IMR-90 (cell line): ENCODE results near the gene SLC39A8. TPM values are rescaled to one million over a fixed set of nuclear protein-coding genes. Genes with fewer than 3 reads are reported as not detected.

ENCODE experiments used
- ATAC-seq: fragments of 200-7000 bp; cut with Tn5 transposase; 2 replicates; pipeline ENCODE4 v1.9.1; 2020; ENCODE audit warnings: low read depth, mild to moderate bottlenecking, moderate library complexity
- BruUV-seq: library from RNA; stranded (reverse); fragments of 400-500 nt; replicated peaks from 2 replicates; lab custom pipeline; 2021; lab: Mats Ljungman, UMichigan
- CTCF ChIA-PET: fragments of 300-600 bp; formaldehyde crosslinking; extraction: SDS; loops from one replicate; lab custom pipeline; 2021; ENCODE audit warnings: antibody characterized with exemption; lab: Yijun Ruan, JAX
- POLR2A ChIA-PET: fragments of 300-600 bp; sonication (Branson Sonifier 250); formaldehyde crosslinking; loops from one replicate; lab custom pipeline; 2022; ENCODE audit warnings: antibody characterized with exemption; ENCODE audit not compliant: unreplicated experiment; lab: Charles Lee
- DNase-seq: peaks from one replicate; pipeline ENCODE4 v3.0.0; 2013
- H2AFZ ChIP-seq: replicated peaks from 2 replicates; pipeline ENCODE3; 2013; ENCODE audit warnings: low read length, mild to moderate bottlenecking; ENCODE audit not compliant: poor library complexity
- H2AK5ac ChIP-seq: 2 replicates; pipeline ENCODE4 v1.6.1; 2013; ENCODE audit warnings: low read depth, low read length, inconsistent platforms
- H2AK9ac ChIP-seq: replicated peaks from 2 replicates; pipeline ENCODE3; 2013; ENCODE audit warnings: mild to moderate bottlenecking, low read depth, low read length, moderate library complexity; ENCODE audit not compliant: poor library complexity
- H2BK120ac ChIP-seq: 2 replicates; pipeline ENCODE4 v1.6.1; 2013; ENCODE audit warnings: low read depth, low read length, inconsistent platforms
- H2BK15ac ChIP-seq: 3 replicates; pipeline ENCODE4 v1.6.1; 2013; ENCODE audit warnings: low read depth, low read length, inconsistent platforms
- H2BK20ac ChIP-seq: 2 replicates; pipeline ENCODE4 v1.6.1; 2013; ENCODE audit warnings: low read depth, mild to moderate bottlenecking, inconsistent platforms, low read length, moderate library complexity
- H2BK5ac ChIP-seq: 2 replicates; pipeline ENCODE4 v1.6.1; 2013; ENCODE audit warnings: mild to moderate bottlenecking, low read depth, low read length, inconsistent platforms; ENCODE audit not compliant: poor library complexity, severe bottlenecking
- H3K14ac ChIP-seq: replicated peaks from 2 replicates; pipeline ENCODE4 v1.6.1; 2013; ENCODE audit warnings: low read depth, low read length, inconsistent platforms
- H3K18ac ChIP-seq: 2 replicates; pipeline ENCODE4 v1.6.1; 2013; ENCODE audit warnings: low read depth, low read length, control low read depth
- H3K23ac ChIP-seq: 2 replicates; pipeline ENCODE4 v1.6.1; 2013; ENCODE audit warnings: low read depth, low read length, inconsistent platforms
- H3K27ac ChIP-seq: 2 replicates; pipeline ENCODE4 v1.5.1; 2013; ENCODE audit warnings: mild to moderate bottlenecking, control low read depth, low read length; ENCODE audit not compliant: insufficient read depth
- H3K27me3 ChIP-seq: 2 replicates; pipeline ENCODE4 v1.6.1; 2013; ENCODE audit warnings: low read length; ENCODE audit not compliant: control insufficient read depth, insufficient read depth
- H3K36me3 ChIP-seq: 2 replicates; pipeline ENCODE4 v1.6.1; 2013; ENCODE audit warnings: low read length, mixed read lengths; ENCODE audit not compliant: control insufficient read depth, insufficient read depth
- H3K4ac ChIP-seq: 2 replicates; pipeline ENCODE4 v1.6.1; 2013; ENCODE audit warnings: low read depth, low read length, inconsistent platforms
- H3K4me1 ChIP-seq: 2 replicates; pipeline ENCODE4 v1.6.1; 2013; ENCODE audit warnings: low read length, mixed read lengths; ENCODE audit not compliant: control insufficient read depth, insufficient read depth
- H3K4me2 ChIP-seq: 2 replicates; pipeline ENCODE4 v1.6.1; 2013; ENCODE audit warnings: low read depth, mild to moderate bottlenecking, control low read depth, low read length, moderate library complexity
- H3K4me3 ChIP-seq: 2 replicates; pipeline ENCODE4 v1.5.1; 2013; ENCODE audit warnings: low read depth, mild to moderate bottlenecking, control low read depth, low read length, moderate library complexity; ENCODE audit not compliant: insufficient read depth
- H3K56ac ChIP-seq: 2 replicates; pipeline ENCODE4 v1.6.1; 2013; ENCODE audit warnings: low read length, inconsistent platforms; ENCODE audit not compliant: insufficient read depth; ENCODE audit errors: extremely low read depth
- H3K79me1 ChIP-seq, 2 experiments: 2 replicates each; pipeline ENCODE4 v1.6.1; 2013; ENCODE audit warnings: low read length in 2 of 2, inconsistent platforms in 1 of 2, low read depth in 1 of 2
- H3K9ac ChIP-seq: 2 replicates; pipeline ENCODE4 v1.6.1; 2013; ENCODE audit warnings: low read depth, low read length, control low read depth
- H3K9me1 ChIP-seq: 2 replicates; pipeline ENCODE4 v1.6.1; 2013; ENCODE audit warnings: low read length, inconsistent platforms; ENCODE audit not compliant: insufficient read depth
- H3K9me3 ChIP-seq: 2 replicates; pipeline ENCODE4 v1.6.1; 2013; ENCODE audit warnings: low read length; ENCODE audit not compliant: control insufficient read depth, insufficient read depth
- H4K20me1 ChIP-seq: 2 replicates; pipeline ENCODE4 v1.6.1; 2013; ENCODE audit warnings: low read length, inconsistent platforms; ENCODE audit not compliant: insufficient read depth
- H4K5ac ChIP-seq: 2 replicates; pipeline ENCODE4 v1.6.1; 2013; ENCODE audit warnings: mild to moderate bottlenecking, low read depth, low read length, control low read depth
- H4K8ac ChIP-seq, 2 experiments: 2 replicates each; pipeline ENCODE4 v1.6.1; 2013; ENCODE audit warnings: low read depth in 2 of 2, low read length in 2 of 2, control low read depth in 1 of 2, inconsistent platforms in 1 of 2
- H4K91ac ChIP-seq: 2 replicates; pipeline ENCODE4 v1.6.1; 2013; ENCODE audit warnings: low read depth, low read length, inconsistent platforms; ENCODE audit not compliant: insufficient read depth
- CHD1 ChIP-seq: IDR thresholded peaks from 2 replicates; pipeline ENCODE4 v1.6.1; 2012; ENCODE audit warnings: low read depth, low read length, improper control_type of control experiment
- NFE2L2 ChIP-seq: fragments of 150-350 bp; IDR thresholded peaks from 2 replicates; pipeline ENCODE4 v1.6.1; 2016; ENCODE audit warnings: low read depth, mild to moderate bottlenecking, low read length
- RCOR1 ChIP-seq: IDR thresholded peaks from 2 replicates; pipeline ENCODE4 v1.6.1; 2012; ENCODE audit warnings: mild to moderate bottlenecking, low read length, improper control_type of control experiment; ENCODE audit not compliant: insufficient replicate concordance
- RFX5 ChIP-seq: IDR thresholded peaks from 2 replicates; pipeline ENCODE4 v1.8.0; 2012; ENCODE audit warnings: low read depth, mild to moderate bottlenecking, low read length, moderate library complexity
- SMC3 ChIP-seq: fragments of 150-350 bp; IDR thresholded peaks from 2 replicates; pipeline ENCODE4 v1.6.1; 2016; ENCODE audit warnings: low read depth, mild to moderate bottlenecking, antibody characterized with exemption, low read length, moderate library complexity
- WGBS, 2 experiments: methylation state at CpG; one replicate each; pipeline versions ENCODE4 v1.1.5 to v1.1.7; 2013; ENCODE audit warnings: missing lambda C conversion rate in 2 of 2; ENCODE audit not compliant: insufficient read length in 1 of 2; ENCODE audit errors: extremely low coverage in 2 of 2; 5-methylcytosine and 5-hydroxymethylcytosine counted together
- dilution Hi-C: fragments of 300-500 bp; cut with HindIII; formaldehyde crosslinking; loops from one replicate; pipeline ENCODE4 v1.14.3; 2018; ENCODE audit warnings: low sequenced_read_pairs; ENCODE audit not compliant: unreplicated experiment
- in situ Hi-C: fragments of 300-500 bp; cut with MboI; formaldehyde crosslinking; loops from 3 replicates; pipeline ENCODE4 v1.14.3; 2019; ENCODE audit warnings: low sequenced_read_pairs, inconsistent platforms, mixed read lengths
- intact Hi-C: fragments of 100-400 bp; cut with micrococcal nuclease; formaldehyde crosslinking; loops from 2 replicates; pipeline ENCODE4 v1.10.0; 2022
- polyA plus RNA-seq, 3 experiments: library from polyadenylated mRNA; depleted of rRNA; stranded (reverse); fragments of >200 nt; gene quantifications; 2 replicates each; pipeline ENCODE4 v1.2.3, GENCODE V29; 2012; ENCODE audit warnings: low replicate concordance in 1 of 3
- total RNA-seq: library from RNA; depleted of rRNA; stranded (reverse); fragments of >200 nt; gene quantifications from 2 replicates; pipeline ENCODE4 v1.2.3, GENCODE V29; 2012

The SLC39A8 gene
- total and polyA plus RNA-seq, 2 of the 4 experiments (the other 2 are of a cell fraction): 0.05 to 0.18 TPM

GRCh38 chr4:102253860-102254259 lies 91.4 kb downstream of the SLC39A8 start:
- intact Hi-C loops: no loop called here
- no peak overlapping the region for H3K4me2 ChIP-seq
- H2BK20ac ChIP-seq: no peak overlapping the region
- TF ChIP-seq NFE2L2 (no peak), CHD1 (no peak), SMC3 (no peak), RFX5 (no peak), RCOR1 (no peak)
- H3K27me3 ChIP-seq: no peaks in the 10 kb centered on the region
- ChIA-PET POLR2A (no interaction called here), CTCF (interaction anchor here (0.7 kb wide), 1 partner anchor 467 kb away, joined by 3 read pairs; no protein-coding TSS in a partner anchor)
- H3K9ac ChIP-seq: no peak overlapping the region
- in situ Hi-C loops: no loop called here
- no peaks in the 10 kb centered on the region for H3K9me3 ChIP-seq
- no peaks in the 10 kb centered on the region for H3K4me1 ChIP-seq
- H3K14ac ChIP-seq: no peak overlapping the region
- H4K91ac ChIP-seq: no peak overlapping the region
- no peak overlapping the region for H2BK120ac ChIP-seq
- H2AK5ac ChIP-seq: no peak overlapping the region
- no CpG with 5 or more reads among the region's 2 CpGs for WGBS, 2 experiments
- H2BK5ac ChIP-seq: no peak overlapping the region
- H3K9me1 ChIP-seq: no peaks in the 10 kb centered on the region
- H3K18ac ChIP-seq: no peak overlapping the region
- no peak overlapping the region for H3K4ac ChIP-seq
- no TSS peak for BruUV-seq
- no peaks in the 10 kb centered on the region for H4K20me1 ChIP-seq
- H2AFZ ChIP-seq: no peak overlapping the region
- H4K8ac ChIP-seq: no peak overlapping the region
- no peak overlapping the region for H4K5ac ChIP-seq
- DNase-seq (no peak), ATAC-seq (no peak)
- no peaks in the 10 kb centered on the region for H3K79me1 ChIP-seq
- no peaks in the 10 kb centered on the region for H3K36me3 ChIP-seq
- no peak overlapping the region for H2BK15ac ChIP-seq
- dilution Hi-C loops: no loop called here
- no peak overlapping the region for H3K4me3 ChIP-seq
- H3K23ac ChIP-seq: no peak overlapping the region
- H2AK9ac ChIP-seq: no peak overlapping the region
- H3K56ac ChIP-seq: no peak overlapping the region
- no peak overlapping the region for H3K27ac ChIP-seq
